Activated CD8-positive, alpha-beta memory T cell treated with anti-CD3 and anti-CD28 coated beads for 48 hours (primary cell): ENCODE measurements around the gene AFTPH.
A peak's percentile ranks its signal among the peaks of the same experiment; 100 is the strongest.

Experiments
- DNase-seq, 3 experiments: peaks; one replicate each; pipeline ENCODE4 v3.0.0-alpha.2; 2020; ENCODE audit warnings: low read depth in 2 of 3, low spot score in 2 of 3

The AFTPH gene

GRCh38 chr2:64586883-64587481, 62.9 kb downstream of the AFTPH start:
- DNase-seq: no peak

DNA sequence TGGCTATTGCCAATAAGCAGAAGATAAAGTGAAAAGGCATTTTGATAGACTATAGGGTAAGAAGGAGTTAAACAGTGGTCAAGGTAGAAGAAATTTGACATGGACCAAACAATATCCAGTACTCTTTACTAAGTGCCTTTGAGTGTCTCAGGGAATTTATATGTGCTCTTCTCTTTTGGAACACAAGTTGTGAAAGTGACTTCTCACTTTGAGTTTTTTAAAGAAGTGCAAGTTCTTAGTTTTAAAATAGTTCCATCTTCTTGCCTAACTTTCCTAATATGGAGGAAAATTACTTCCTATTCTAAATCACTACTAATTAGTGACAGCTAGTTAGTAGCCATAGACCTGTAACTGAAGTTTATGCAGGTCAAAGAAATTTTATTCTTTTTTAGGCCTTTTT, 63.4 kb downstream of the AFTPH start:
- no peak for DNase-seq

DNA sequence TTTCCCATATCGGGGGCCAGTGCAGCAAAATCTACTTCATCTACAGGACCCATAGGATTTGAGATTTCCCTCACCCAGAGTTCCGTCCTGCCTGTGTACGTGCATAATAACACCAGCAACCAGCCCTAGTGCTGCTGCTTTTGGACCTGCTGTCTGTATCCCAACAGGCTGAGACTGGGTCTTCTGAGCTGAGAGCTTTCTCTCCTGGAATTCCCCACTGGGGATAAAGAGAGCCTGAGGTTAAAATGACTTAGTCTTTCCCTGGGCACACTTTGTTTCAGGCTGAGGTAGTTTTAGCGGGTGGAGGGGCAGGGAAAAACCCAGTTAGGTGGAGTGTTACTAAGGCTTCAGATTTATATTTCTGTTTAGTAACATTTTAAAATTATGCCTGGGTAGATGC, 67.1 kb downstream of the AFTPH start:
- no peak for DNase-seq

- DNase-seq: no peak
Measured at GRCh38 chr2:64593035-64593655, 69.0 kb downstream of the AFTPH start.

DNA sequence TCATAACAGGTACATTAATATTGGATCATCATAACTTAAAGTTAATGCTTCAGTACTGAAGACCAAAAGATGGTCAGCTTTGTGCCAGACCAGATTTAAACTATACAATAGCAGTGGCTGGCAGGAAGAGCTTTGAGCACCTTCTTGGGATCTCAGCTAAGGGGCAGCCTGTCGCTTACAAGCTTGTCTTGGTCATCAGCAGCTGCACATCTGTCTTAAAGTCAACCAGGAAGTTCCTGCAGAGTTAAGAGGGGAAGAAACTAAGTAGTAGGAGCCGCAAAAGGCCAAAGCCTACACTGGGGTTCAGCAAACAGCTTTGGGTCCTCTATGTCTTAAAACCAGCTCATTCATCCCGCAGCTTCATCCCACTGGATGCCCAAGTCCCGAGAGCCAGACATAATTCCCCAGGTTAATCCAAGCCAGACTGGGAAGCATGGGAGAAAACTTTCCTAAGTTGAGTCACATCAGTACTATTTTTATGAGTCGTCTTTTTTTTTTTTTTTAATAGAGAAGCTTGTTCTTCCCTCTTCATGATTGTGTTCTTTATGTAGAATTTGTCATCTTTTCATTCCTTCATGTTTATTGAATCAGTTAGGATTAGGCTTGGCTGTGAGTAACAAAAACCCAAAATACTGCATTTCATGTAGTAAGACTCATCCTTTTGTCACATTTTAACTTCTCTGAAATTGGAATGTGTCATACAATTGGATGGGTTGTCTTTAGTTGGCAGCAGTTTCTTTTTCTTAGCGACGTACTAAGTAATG, 70.3 kb downstream of the AFTPH start:
- no peak for DNase-seq

DNA sequence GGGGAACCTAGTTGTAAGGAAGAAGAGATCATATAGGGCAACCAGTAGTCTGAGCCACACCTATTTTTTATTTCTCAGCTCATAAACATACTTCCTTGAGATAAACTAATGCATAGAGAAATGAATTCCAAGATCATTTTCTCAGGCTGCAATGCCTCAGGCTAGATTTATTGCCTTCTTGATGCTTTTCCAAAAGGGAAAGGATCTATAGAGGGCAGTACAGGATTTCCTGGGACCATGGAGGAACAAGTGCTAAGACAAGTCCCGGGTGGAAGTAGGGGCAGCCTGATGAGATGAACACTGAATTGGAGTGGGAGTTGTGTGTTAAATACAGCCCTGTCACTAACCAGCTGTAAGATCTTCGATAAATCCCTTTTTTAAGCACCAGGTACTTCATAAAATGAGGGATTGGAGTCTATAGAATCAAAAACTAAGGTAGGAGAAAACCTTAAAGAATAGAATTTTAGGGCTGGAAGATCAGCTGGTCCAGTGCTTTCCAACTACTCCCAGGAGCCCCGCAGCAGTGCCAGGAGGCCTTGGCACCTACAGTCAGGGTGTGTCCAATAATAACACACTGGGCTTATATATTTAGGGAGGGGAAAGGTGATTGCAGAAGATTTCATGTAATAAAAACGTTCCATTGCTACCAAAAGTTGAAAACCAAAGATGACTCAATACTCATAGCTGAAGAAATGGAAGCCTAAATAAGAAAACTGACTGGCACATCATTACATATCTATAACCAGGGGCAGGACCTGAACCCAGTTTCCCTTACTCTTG, 71.5 kb downstream of the AFTPH start:
- no peak for DNase-seq

DNA sequence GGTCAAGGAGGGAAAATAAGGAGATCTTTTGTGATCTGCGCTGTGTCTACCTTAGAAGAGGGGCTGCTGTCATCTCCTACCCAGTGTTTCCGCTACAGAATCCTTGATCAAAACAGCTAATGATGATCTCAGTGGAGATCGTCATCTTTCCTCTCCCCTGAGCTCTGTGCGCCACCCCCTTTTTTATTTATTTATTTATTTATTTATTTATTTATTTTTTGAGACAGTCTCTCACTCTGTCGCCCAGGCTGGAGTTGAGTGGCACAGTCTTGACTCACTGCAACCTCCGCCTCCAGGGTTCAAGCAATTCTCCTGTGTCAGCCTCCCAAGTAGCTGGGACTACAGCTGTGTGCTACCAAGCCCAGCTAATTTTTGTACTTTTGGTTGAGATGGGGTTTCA, 74.1 kb downstream of the AFTPH start:
- no peak for DNase-seq

DNA sequence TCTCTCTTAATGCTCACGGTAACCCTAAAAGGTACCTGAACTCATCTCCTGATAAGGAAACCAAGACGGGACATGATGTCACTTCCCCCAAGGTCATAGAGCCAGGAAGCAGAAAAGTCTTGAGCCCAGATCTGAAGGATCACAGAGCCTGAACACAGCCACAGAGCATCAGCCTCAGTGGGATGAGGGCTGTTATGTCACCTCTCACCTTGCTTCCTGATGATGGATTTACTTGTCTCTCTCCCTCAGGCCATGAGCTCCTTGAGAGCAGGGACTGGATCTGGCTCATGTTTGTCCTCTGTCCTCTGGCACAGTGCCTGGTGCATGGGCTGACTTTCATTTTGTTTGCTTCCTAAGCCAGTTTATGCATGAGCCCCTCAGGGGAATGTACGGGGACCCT, 75.3 kb downstream of the AFTPH start:
- no peak for DNase-seq

- no peak for DNase-seq
Measured at GRCh38 chr2:64601034-64601754, 77.1 kb downstream of the AFTPH start.

- no peak for DNase-seq
Measured at GRCh38 chr2:64601785-64602391, 77.8 kb downstream of the AFTPH start.

GRCh38 chr2:64602436-64602835, 78.3 kb downstream of the AFTPH start:
- no peak for DNase-seq

DNA sequence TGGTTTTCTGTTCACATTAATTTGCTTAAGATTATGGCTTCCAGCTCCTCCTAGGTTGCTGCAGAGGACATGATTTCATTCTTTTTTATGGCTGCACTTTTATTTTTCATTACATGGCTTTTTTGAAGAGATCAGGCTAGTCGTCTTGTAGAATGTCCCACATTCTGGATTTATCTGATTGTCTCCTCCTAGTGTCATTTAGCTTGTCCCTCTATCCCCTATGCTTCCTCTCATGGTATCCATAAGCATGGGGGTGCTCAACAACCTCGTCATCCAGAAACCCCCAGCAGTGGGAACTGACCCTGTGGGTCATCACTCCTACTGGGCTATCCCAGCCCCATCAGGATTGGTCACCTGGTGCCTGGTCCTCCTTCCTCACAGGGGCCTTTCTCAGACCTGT, 80.0 kb downstream of the AFTPH start:
- no peak for DNase-seq

- no peak for DNase-seq
Measured at GRCh38 chr2:64605026-64605471, 80.9 kb downstream of the AFTPH start.

DNA sequence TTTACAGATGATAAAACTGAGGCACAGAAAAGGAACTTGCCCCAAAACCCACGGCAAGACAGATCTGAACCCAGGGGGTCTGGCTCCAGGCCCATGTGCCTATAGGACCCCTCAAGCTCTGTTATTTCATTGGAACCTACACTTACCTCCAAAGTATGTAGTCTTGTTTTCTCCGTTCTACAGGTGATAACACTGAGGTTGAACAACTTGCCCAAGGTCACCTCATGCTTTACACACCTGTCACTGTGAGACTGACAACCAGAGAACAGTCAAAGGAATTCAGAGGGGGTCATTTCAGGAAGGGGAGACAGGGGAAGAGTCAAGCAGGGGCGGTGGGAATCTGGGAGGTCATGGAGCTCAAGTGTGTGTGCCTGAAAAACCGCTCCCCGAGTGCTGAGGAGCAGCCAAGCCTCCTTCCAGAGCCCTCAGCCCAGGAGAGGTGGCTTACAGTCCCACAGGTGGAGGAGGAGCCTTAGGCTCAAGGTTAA, 81.9 kb downstream of the AFTPH start:
- DNase-seq: no peak

- DNase-seq: peak; percentile 57 to 70 (median 58)
Measured at GRCh38 chr2:64606479-64607363, 82.6 kb downstream of the AFTPH start.

DNA sequence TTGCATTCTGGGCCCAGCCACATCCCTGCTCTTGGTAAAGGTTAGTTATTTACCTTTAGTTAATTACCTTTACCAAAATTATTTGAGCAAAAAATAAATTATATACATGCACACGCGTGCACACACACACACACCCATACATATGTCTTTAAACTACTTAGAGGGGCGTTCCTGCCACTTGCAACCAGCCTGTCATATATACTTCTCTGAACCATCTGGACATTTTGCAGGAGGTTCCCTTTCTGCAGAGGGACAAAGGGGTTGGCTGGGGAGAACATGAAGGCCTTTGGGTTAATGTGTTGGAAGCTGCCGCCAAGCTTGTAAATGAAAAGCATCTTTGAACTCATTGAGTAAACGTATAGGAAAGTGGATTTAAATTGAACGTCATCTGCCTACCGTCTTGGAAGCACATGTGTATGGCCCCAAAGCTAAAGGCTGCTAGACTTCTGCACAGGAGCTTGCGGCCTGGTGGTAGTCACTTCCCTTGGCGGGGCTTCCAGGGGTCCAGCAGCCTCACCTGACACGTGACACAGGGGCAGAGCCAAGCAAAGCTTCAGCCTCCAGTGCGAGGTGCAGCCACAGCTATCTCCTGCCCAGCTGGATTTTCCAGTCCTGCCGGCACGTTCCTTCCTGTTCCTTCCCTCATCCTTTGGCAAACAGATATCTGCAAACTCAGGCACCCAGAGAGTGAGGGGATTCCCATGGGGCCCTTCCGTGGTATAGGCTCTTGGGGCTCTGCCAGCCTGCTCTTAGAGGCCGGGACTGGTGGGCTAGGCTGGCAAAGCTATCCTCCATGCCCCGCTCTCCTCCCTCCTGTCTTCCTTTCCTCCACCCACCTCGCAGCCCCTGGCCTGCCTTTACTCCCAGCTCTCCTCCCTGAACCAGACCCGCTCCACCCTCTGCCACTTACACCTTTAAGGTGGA, 83.5 kb downstream of the AFTPH start:
- no peak for DNase-seq

- peak in 2 of 3 experiments; percentile 13 to 30 for DNase-seq
Measured at GRCh38 chr2:64608867-64609226, 84.7 kb downstream of the AFTPH start.

DNA sequence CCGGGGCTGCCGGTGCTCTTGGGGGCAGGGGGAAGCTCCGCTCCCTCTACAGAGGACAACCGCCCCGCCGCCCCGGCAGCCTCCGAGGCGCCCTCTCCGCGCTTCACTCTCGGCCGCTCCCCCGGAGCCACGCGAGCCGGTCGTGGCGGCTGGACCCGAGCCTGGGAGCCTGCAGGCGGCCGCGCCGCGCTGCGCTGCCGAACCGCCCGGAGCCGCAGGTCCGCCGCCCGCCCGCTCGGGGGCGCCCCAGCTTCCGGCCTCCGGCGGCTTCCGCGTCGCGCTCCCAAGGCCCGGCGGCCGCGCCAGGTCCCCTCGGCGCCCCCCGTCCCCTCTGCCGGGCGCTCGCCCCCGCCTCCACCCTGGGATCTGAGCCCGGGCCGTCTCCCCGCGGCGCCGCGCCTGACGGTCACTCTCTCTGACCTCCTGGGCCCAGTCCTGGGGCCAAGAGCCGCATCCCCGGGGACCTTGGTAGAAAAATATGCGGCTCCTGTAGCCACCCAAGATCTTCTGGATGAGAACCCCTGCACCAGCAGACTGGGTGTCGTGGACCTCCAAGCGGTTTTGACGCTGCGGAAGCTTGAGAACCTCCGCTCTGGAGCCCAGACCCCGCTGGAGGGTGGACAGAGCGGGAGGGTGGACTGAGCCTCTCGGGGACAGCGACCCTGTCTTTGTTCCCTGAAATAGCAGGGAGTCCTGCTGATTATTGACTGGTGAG, 85.3 kb downstream of the AFTPH start:
- DNase-seq: peak; percentile 37 to 51 (median 49)
